ENCODE data around the gene ARHGAP26. TPM values are rescaled to one million over a fixed set of nuclear protein-coding genes. Genes with fewer than 3 reads are reported as not detected.

ARHGAP26 gene
- total RNA-seq, 1 experiment from 2014 or later = 65.5 TPM

GRCh38 chr5:143101725-143102386 lies 331.7 kb downstream of the ARHGAP26 start:
- ATAC-seq (no peak), DNase-seq (ENCODE audit: low read depth, low spot score) (no peak)
- H3K4me1 ChIP-seq (ENCODE audit: control insufficient read depth, insufficient read depth, low read length) = no peaks in the 10 kb centered on the region
- CTCF ChIA-PET = no interaction called here
- POLR2A ChIA-PET = interaction anchor here (0.6 to 0.7 kb wide), 2 partner anchors 17 to 22 kb away, joined by 3 read pairs; no protein-coding TSS in a partner anchor
- no peak overlapping the region for H3K4me3 ChIP-seq (ENCODE audit: low read depth in 2 of 2, low read length in 2 of 2)
- H3K9me3 ChIP-seq (ENCODE audit: control insufficient read depth, insufficient read depth, low read depth, low read length) = no peaks in the 10 kb centered on the region
- intact Hi-C loops (cut with micrococcal nuclease; ENCODE audit: unreplicated experiment) (no loop called here), in situ Hi-C loops (cut with HindIII; ENCODE audit: low pct_unique_long_range_greater_than_20kb, low sequenced_read_pairs) (no loop called here)
- H3K27ac ChIP-seq (ENCODE audit: low read length) = no peak overlapping the region
- BruUV-seq (replicated peaks) = no TSS peak
- no peaks in the 10 kb centered on the region for H3K27me3 ChIP-seq (ENCODE audit: control insufficient read depth, insufficient read depth, low read length)
- H3K36me3 ChIP-seq (ENCODE audit: control insufficient read depth, insufficient read depth, low read length) = no peaks in the 10 kb centered on the region
- TF ChIP-seq SIN3A (IDR thresholded peaks at IDR 0.05; ENCODE audit: borderline replicate concordance, insufficient read depth, low read depth, low read length) (no peak), POLR2AphosphoS5 (IDR thresholded peaks at IDR 0.05; ENCODE audit: low read depth, low read length) (no peak)

DNA sequence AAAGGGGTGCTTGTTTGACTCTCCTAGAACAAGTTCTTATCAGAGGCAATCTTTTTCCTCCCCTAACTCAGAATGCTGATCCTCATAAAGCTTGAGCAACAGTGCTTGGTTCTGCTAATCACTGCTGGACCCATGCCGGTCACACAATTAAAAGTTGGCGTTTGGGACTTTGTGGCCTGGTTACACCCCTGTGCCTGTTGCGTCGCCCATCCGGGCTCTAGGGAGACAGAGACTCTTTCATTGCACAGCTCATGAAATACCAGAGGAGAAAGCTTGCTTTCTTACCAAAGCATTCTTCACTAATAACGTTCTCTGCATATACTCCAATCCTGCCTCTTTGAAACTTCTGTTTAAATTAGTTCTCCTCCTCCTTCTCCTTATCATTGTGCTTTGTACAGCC lies 332.2 kb downstream of the ARHGAP26 start:
- in situ Hi-C loops (cut with HindIII; ENCODE audit: low pct_unique_long_range_greater_than_20kb, low sequenced_read_pairs) (no loop called here), intact Hi-C loops (cut with micrococcal nuclease; ENCODE audit: unreplicated experiment) (no loop called here)
- no peak for ATAC-seq
- Histone ChIP-seq H3K36me3 (ENCODE audit: control insufficient read depth, insufficient read depth, low read length) (no peaks in the 10 kb centered on the region), H3K27ac (ENCODE audit: low read length) (no peak overlapping the region), H3K4me3 (ENCODE audit: low read depth in 2 of 2, low read length in 2 of 2) (no peak overlapping the region), H3K4me1 (ENCODE audit: control insufficient read depth, insufficient read depth, low read length) (no peaks in the 10 kb centered on the region), H3K9me3 (ENCODE audit: control insufficient read depth, insufficient read depth, low read depth, low read length) (no peaks in the 10 kb centered on the region), H3K27me3 (ENCODE audit: control insufficient read depth, insufficient read depth, low read length) (no peaks in the 10 kb centered on the region)
- no TSS peak for BruUV-seq (replicated peaks)
- CTCF ChIA-PET = no interaction called here
- DNase-seq (ENCODE audit: low read depth, low spot score) = no peak
- TF ChIP-seq POLR2AphosphoS5 (IDR thresholded peaks at IDR 0.05; ENCODE audit: low read depth, low read length) = no peak
- no peak for TF ChIP-seq REST (IDR thresholded peaks at IDR 0.05; ENCODE audit: insufficient read depth in 1 of 2, low read depth in 2 of 2, low read length in 1 of 2)
- POLR2A ChIA-PET = interaction anchor here (0.6 to 0.7 kb wide), 2 partner anchors 17 to 22 kb away, joined by 3 read pairs; no protein-coding TSS in a partner anchor

GRCh38 chr5:143105216-143105905 lies 335.2 kb downstream of the ARHGAP26 start:
- ChIA-PET POLR2A (no interaction called here), CTCF (interaction anchor here (0.5 to 0.7 kb wide), 2 partner anchors 8 to 696 kb away, joined by 5 to 7 read pairs; no protein-coding TSS in a partner anchor)
- Histone ChIP-seq H3K4me1 (ENCODE audit: control insufficient read depth, insufficient read depth, low read length) (peaks cover 3% of the 10 kb centered on the region; the same call in 1 of the 2 replicates), H3K27ac (ENCODE audit: low read length) (no peak overlapping the region), H3K9me3 (ENCODE audit: control insufficient read depth, insufficient read depth, low read depth, low read length) (no peaks in the 10 kb centered on the region), H3K27me3 (ENCODE audit: control insufficient read depth, insufficient read depth, low read length) (no peaks in the 10 kb centered on the region), H3K36me3 (ENCODE audit: control insufficient read depth, insufficient read depth, low read length) (no peaks in the 10 kb centered on the region), H3K4me3 (ENCODE audit: low read depth in 2 of 2, low read length in 2 of 2) (no peak overlapping the region)
- BruUV-seq (replicated peaks) = no TSS peak
- intact Hi-C loops (cut with micrococcal nuclease; ENCODE audit: unreplicated experiment) = no loop called here
- ATAC-seq (no peak), DNase-seq (ENCODE audit: low read depth, low spot score) (no peak)
- TF ChIP-seq TCF7L2 (IDR thresholded peaks at IDR 0.05; ENCODE audit: low read depth, low read length) = no peak
- TF ChIP-seq REST (IDR thresholded peaks at IDR 0.05; ENCODE audit: insufficient read depth in 1 of 2, low read depth in 2 of 2, low read length in 1 of 2) = no peak
- TF ChIP-seq, protein P1, sequence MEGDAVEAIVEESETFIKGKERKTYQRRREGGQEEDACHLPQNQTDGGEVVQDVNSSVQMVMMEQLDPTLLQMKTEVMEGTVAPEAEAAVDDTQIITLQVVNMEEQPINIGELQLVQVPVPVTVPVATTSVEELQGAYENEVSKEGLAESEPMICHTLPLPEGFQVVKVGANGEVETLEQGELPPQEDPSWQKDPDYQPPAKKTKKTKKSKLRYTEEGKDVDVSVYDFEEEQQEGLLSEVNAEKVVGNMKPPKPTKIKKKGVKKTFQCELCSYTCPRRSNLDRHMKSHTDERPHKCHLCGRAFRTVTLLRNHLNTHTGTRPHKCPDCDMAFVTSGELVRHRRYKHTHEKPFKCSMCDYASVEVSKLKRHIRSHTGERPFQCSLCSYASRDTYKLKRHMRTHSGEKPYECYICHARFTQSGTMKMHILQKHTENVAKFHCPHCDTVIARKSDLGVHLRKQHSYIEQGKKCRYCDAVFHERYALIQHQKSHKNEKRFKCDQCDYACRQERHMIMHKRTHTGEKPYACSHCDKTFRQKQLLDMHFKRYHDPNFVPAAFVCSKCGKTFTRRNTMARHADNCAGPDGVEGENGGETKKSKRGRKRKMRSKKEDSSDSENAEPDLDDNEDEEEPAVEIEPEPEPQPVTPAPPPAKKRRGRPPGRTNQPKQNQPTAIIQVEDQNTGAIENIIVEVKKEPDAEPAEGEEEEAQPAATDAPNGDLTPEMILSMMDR (IDR thresholded peaks at IDR 0.05) = no peak
- TF ChIP-seq SIN3A (IDR thresholded peaks at IDR 0.05; ENCODE audit: borderline replicate concordance, insufficient read depth, low read depth, low read length) = no peak
- in situ Hi-C loops (cut with HindIII; ENCODE audit: low pct_unique_long_range_greater_than_20kb, low sequenced_read_pairs) = no loop called here
